NOMO-1 treated with dmso at 0.1 percent for 144 hours (cell line): ENCODE data around the gene STARD7.
"Not testable (repeated sequence)": the region's sequence is repeated elsewhere in the genome, so short reads cannot be mapped to it uniquely, and the experiment has no call there.

ENCODE experiments used
- DNase-seq: peaks from one replicate; lab custom pipeline; 2025; ENCODE audit not compliant: unreplicated experiment; lab: John Stamatoyannopoulos, UW

STARD7 gene

DNA sequence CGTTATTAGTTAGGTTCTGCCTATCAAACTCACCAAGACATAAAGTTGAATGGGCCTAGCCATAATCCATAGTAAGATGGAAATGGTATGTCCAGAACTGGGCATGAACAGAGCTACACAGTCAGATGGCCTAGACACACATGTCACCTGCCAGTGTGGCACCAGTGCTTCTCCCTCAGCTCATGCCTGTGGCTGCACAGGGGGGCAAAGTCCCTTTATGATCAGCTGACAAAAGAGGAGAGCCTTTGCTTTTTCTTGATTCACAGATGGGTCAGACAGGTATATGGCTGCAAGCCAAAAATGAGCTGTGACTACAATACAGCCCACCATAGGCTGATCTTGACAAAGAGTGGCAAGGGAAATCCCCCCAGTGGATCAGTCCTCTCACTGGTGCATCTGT, 28.3 kb upstream of the STARD7 start:
- DNase-seq: no peak

DNA sequence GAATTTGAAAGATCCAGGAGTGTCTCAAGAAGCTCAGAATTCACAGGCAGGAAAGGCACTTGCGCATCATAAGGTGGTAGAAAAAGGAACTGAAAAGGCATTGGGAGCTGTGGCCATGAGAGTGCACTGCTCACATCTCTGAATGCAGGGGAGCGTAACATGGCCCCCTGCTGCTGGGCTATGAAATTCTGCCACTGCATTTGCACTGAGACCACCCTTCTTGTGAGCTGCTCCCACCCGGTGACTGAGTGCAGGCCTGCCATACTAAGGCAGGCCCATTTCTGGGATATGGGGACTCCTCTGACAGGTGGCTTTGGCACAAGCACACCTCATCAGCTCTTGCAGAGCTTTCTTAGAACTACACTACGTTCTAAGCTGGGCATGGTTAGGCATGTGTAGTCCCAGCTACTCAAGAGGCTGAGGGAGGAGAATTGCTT, 25.3 kb upstream of the STARD7 start:
- peak; percentile 58 for DNase-seq

DNA sequence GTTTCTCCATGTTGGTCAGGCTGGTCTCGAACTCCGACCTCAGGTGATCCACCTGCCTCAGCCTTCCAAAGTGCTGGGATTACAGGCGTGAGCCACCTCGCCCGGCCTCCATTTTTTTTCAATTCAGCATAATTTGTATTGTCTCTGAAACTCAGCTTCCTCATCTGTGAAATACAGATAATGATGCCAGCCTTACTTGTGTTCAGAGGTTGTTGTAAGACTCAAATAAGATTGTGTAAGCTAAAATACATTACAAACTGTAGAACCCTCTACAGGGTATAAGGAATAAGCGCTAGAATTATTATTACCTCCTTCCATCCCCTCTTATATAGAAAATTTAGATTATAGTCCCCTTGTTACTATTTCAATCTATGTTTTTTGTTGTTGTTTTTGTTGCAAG, 24.8 kb upstream of the STARD7 start:
- DNase-seq: peak; percentile 58

DNA sequence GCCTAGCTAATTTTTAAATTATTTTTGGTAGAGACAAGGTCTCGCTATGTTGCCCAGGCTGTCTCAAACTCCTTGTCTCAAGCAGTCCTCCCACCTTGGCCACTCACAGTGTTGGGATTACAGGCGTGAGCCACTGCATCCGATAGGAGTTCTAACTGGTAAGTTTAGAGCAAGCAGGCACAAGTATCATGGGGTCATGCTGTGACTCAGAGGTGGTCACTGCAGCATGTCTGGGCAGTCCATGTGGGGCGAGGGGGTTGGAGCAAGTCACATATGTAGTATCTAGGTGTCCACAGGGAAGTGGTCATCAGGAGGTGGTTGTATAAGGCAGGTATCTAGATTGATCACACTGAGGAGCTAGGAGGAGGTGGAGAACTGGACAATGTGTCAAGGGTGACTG, 22.7 kb upstream of the STARD7 start:
- DNase-seq: no peak

DNA sequence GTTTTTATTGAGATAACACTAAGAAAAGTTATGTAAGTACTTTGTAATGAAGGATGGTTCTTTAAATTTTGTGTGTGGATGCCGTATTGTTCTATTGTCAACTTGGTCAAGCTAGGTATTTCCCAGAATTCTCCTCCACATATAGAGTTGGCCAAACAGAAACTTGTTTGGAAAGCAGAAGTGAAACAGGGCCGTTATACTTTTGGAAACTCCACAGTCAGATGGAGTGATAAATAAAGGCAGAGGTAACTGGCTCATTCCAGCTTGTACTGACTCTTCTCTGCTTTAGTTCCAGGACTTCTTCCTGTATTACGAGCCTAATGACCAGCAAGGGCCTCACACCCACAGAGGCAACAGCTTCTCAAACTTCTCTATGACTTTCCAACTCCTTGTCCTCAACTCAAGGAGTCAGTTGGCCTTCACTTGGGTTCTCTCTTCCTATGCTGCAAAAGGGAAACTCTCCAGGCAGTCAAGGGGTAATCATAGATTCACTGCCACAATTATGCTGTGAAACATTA, 16.4 kb upstream of the STARD7 start:
- peak; percentile 79 for DNase-seq

DNA sequence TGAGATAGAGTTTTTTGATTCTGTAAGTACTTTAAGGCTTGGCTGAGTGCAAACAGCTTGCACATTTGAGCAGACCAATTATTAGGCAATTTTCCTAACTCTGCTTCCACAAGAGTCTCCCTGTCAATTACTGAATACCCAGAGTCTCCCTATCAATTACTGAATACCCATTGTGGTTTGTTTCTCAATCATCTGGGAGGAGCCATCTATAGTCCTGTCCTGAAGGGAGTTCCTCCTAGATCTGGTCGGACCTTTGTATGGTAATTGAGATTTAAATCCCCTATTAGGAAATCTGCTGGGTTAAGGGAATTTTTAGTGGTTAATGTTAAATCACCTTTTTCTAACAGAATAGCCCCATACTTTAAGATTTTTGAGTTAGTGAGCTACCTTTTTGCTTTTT, 12.5 kb upstream of the STARD7 start:
- not testable (repeated sequence) for DNase-seq

DNA sequence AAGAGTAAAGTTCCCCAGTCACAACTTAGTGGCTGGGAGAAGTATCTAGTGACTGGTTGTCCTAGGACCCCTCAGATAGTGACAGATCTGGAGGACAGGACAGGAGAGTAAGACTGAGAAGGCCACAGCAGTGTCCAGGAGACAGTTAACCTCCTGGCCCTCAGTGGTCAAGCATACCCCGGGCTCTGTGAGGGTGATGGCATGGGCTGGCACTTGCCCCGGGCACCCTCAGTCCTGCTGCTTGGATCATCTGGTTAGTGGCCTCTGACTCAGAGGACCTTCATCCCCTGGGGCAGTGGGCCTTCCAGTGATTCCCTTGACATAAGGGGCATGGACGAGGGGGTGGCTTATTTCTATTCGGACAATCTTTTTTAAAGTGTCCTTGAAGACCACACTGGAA, 11.3 kb upstream of the STARD7 start:
- DNase-seq: not testable (repeated sequence)

DNA sequence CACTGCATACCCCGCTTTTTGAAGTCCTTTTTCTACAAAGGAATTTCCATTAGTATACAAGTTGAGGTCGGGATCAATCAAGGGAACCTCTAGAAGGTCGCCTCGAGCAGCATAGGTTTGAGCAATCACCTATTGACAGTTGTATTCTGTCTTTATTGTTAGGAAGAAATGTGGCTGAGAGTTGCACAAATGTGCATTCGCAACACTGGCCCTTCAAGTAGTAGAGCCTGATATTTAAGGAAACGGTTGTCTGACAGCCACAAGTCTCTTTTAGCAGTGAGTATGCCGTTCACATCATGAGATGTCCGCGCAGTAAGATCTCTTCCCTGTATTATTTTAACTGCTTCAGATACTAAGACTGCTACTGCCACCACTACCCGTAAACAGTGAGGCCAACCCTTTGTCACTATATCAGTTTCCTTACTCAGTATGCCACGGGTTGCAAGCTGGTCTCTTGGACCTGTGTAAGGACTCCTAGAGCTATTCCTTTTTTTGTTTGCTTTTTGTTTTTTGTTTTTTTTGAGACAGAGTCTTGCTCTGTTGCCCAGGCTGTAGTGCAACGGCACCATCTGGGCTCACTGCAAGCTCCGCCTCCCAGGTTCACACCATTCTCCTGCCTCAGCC, 10.0 kb upstream of the STARD7 start:
- DNase-seq: peak; percentile 11

DNA sequence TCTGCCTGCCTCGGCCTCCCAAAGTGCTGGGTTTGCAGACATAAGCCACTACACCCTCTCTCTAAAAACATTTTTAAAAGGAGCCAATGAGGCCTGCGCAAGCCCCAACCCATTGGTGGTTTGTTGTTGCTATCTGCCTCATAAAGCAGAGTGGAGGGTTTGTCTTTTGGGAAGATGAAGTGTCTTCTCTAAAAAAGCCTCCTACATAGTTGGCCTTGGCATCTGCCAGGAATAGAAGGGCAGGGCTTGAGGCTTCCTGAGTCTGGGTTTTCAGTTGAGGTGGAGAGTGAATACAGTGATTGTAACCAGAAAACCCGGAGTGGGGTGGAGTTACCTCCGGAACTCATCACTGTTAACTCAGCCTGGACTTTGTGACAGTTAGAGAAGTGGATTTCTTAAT, 5.9 kb upstream of the STARD7 start:
- DNase-seq: no peak

DNA sequence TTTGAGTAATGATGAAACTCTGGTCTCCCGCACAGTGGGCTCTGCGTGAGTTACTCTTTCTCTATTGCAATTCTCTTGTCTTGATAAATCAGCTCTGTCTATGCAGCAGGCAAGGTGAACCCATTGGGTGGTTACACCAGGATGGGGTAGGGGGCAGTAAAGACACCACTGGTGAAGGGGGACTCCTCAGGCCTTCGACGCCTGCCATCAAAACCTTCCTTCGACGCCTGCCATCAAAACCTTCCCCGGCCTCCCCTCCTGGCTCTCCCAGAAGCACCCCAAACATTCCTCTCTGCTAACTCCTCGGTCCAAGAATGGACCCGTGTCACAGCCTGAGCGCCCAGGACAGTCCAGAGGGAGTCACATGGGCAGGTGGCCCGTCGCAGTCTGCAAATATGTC, 4.8 kb upstream of the STARD7 start:
- no peak for DNase-seq

DNA sequence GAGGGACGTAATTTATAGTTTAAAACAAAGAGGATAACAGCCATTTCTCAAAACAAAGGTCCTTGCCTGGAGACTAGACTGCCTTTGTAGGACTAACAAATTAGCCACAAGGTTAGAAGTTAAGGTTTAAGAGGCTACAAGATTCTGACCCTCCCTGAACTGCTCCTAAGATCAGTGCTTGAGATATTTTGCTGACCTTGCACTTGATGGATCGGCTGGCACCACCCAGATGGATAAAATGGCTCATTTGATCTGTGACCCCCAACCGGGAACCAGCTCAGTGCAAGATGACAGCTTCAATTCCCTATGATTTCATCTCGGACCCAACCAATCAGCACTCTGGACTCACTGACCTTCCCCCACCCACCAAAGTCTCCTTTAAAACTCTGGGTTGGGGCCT, 3.7 kb upstream of the STARD7 start:
- DNase-seq: no peak

DNA sequence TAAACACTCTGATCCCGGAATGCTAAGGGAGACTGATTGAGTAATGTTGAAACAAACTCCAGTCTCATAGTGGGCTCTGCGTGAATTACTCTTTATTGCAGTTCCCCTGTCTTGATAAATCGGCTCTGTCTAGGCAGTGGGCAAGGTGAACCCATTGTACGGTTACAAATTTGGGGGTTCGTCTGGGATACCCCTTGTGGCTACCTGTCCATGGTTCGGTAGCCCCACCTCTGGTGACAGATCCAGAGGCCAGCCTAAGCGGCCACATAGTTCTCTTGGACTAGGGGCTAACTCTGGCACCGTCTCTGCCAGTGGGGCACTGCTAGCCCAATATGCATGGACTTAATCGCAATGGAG, 1.1 kb upstream of the STARD7 start:
- DNase-seq: no peak

DNA sequence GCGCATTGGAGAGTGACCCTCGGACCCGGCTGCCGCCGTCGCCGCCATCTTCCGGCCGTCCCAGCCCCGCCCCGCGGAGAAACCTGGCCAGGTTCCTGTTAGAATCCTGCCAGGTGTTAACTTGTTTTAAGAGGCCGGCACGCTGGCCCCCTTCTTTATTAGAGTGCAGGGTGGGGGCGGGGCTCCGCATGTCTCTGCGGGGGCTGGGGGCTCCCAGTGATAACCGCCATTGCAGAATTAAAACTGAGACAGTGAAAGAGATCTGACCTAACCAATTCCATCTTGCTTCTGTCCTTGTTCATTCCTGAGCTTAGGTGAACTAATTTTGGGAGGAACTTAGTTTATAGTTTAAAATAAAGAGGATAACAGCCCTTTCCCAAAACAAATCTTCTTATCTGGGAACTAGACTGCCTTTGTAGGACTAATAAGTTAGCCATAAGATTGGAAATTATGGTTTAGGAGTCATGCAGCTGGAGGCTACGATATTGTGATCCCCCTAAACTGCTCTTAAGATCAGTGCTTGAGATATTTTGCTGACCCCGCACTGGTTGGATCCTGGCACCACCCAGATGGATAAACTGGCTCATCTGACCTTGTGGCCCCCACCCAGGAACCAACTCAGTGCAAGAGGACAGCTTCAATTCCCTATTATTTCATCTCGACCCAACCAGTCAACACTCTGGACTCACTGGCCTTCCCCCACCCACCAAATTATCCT, 543 bp upstream of the STARD7 start:
- no peak for DNase-seq

DNA sequence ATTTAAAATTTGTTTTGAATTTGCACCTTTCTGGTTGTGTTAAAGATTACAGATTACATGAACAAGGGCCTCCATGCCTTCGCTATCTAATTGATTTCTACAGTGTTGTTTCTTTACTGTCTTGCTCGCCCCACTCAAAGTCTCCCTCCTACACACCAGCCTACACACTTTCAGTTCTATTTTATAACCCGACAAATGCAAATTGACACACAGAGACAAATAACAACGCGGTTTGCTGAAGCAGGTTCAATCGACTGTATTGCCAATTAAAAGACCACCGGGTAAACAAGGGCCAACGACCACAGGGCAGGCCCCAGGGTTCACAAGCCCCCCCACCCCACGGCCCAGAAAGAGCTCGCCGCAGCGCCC, 869 bp downstream of the STARD7 start:
- DNase-seq: no peak

DNA sequence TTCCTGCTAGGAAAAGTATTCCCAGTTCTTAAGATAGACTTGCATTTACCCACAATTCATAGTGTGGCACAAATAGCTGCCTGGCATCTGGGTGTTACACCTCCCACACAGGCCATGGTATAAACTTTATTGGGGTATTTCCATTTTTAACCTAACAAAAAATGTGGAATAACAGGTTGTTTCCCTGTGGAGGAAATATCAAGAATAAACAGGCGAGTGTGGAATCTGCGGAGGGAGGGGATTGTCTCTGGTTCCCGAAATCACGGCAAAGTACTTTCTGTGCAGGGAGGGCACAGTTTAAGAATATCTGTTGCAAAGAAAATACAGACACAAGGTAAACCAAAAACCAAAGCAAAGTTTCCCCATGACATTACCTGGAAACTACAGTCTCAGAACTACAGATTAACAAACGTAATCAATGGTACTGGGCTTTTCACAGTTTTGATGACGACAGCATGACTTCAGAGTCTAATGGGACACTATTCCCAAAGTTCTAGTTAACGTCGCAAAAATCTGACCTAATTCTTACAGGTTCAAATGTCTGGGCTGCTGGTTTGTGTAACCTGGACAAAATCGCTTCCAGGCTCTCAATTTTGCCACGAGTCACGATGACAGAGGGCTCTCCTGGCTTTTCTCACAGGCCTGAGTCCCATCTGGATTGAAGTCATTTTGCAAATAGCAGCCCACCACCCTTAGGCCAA, 1.4 kb downstream of the STARD7 start:
- no peak for DNase-seq

DNA sequence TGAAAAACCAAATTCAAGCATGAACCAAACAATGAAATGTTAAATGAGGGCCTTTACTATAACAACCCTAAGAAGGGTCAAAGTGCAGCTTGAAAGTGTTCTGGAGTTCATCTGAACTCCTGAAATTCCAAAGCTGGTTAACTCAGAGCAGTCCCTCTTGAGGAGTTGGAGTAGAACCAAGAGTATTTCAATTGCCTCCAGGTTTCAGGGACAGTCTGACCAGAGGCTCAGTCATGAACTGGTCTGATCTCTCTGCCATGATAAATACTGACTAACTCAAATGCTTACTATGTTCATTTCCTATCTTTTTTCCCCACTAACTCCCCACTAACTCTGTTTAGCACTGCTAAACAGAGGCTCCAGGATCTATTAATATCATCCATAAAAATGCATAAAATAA, 2.7 kb downstream of the STARD7 start:
- DNase-seq: no peak

DNA sequence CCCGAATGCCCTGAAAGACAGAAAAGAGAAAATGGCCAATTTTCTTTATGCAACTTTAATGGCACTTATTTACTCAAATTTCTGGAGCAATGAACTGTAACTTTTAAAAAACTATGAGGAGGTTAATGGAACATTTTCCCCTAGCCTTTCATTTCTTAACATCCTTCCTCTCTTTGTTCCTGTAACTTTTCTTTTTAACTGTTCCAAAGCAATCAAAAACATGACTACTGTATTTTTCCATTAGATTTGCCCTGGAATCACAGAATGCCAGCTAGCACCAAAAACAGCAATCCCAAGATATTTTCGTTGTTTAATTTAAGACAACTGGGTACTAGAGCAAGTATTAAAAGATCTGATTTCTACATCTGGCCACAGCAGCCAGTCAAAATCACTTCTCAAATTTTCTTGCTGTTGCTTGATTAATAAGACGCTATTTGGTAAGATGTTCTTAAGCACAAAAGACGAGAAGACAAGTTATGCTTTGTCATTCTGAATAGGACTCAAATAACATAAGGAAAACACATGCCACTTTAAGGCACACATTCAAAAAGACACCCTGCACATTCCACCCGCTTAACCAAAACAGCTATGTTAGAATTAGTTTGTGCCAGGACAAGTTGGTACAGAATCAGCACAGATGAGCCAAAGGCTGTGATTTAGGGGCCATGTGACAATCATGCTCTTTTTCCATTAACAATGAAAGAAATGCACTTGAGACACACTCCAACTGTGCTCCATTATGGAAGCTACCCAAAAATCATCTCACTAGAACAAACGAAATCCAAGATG, 3.6 kb downstream of the STARD7 start:
- no peak for DNase-seq

DNA sequence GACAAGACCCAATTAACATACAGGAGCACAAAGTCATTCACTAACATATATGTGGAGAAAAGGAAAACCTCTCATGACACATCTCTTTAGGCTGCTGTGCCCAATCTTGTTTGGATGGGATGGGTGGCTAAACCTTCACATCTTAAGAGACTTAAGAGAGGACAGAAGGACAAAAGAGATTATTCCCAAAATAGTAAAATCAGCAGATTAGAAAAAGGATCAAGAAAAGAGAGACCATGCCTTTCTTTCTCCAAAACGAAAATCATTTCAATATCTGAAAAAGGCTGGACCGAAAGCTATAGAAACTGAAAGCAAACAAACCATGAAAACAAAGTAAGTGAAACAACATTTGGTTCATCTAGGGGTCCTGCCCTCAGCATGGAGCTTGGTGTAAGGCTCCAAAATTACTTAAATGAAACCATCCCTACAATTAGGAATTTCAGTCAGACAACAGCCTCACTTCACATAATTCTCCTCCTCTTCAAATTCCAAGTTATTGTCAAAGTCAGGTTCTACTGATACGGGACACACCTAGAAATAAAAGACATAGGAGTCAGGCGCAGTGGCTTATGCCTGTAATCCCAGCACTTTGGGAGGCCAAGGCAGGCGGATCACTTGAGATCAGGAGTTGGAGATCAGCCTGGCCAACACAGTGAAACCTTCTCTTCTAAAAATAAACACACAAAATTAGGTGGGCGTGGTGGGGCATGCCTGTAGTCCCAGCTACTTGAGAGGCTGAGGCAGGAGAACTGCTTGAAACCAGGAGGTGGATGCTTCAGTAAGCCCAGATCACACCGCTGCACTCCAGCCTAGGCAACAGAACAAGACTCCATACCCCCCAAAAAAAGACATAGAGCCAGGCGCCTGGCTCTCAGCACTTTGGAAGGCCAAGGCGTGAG, 5.2 kb downstream of the STARD7 start:
- DNase-seq: no peak

DNA sequence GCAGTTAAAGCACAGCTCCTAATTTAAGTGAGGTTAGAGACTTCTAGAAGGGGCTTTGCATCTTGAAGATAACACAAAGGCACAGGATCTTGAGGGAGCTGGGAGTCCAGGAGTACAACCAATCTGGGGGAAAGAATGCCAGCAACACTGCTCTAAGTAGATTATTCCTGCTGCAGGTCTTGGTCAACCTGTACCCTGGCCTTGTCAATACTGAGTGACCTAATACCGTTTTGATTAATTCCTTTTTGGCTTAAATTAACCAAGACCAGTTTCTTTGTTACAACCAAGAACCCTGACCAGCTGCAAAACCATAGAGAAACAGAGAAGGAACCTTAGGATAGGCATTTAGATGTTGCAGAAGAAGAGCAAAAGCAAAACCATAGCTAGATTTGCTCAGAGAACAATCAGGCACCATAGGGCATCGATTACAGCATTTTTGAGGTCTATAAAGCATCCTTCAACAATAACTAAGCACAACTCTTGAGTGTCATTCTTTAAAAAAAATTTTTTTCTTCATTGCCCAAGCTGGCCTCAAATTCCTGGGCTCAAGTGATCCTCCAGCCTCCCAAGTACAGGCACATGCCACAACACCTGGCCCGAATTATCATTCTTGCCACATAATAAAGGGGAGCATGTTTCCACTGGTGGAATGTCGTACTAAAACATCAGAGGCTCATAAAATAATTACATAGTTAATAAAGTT, 6.3 kb downstream of the STARD7 start:
- no peak for DNase-seq

DNA sequence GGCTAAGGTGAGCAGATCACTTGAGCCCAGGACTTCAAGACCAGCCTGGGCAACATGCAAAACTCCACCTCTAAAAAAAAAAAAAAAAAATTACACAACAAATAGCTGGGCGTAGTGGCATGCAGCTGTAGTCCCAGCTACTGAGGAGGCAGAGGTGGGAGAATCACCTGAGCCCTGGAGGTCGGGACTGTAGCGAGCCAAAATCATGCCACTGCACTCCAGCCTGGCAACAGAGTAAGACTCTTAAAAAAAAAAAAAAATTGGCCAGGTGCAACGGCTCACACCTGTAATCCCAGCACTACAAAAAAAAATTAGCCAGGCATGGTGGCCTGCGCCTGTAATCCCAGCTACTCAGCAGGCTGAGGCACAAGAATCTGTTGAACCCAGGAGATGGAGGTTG, 7.3 kb downstream of the STARD7 start:
- no peak for DNase-seq
